SK-N-SH treated with all-trans-retinoic acid at 6 μM for 48 hours (cell line): ENCODE data around the gene EGFLAM.

Experiments used
- ATAC-seq: fragments of 200-7000 bp; cut with Tn5 transposase; 3 replicates; pipeline ENCODE4 v1.9.1; 2020; ENCODE audit warnings: mild to moderate bottlenecking, moderate library complexity
- ARNTL ChIP-seq: fragments of 450-650 bp; formaldehyde crosslinking; IDR thresholded peaks from 2 replicates; pipeline ENCODE4 v1.5.0; 2020; ENCODE audit warnings: low read depth, mild to moderate bottlenecking, moderate library complexity, borderline replicate concordance
- BACH2 ChIP-seq: fragments of 250-450 bp; sonication (Bioruptor Pico); IDR thresholded peaks from 2 replicates; pipeline ENCODE4 v1.9.0; 2021; ENCODE audit warnings: mild to moderate bottlenecking, borderline replicate concordance
- CREB5 ChIP-seq: fragments of 250-450 bp; sonication (Bioruptor Pico); IDR thresholded peaks from 2 replicates; pipeline ENCODE4 v1.5.1; 2020; ENCODE audit warnings: low read depth, mild to moderate bottlenecking, moderate library complexity
- CSDC2 ChIP-seq: fragments of 250-450 bp; sonication (Bioruptor Pico); IDR thresholded peaks from 2 replicates; pipeline ENCODE4 v1.5.0; 2020; ENCODE audit warnings: mild to moderate bottlenecking, moderate library complexity
- CSRNP3 ChIP-seq: fragments of 250-450 bp; sonication (Bioruptor Pico); IDR thresholded peaks from 2 replicates; pipeline ENCODE4 v1.5.1; 2021; ENCODE audit warnings: mild to moderate bottlenecking, moderate library complexity
- ESRRG ChIP-seq: fragments of 250-450 bp; sonication (Bioruptor Pico); IDR thresholded peaks from 2 replicates; pipeline ENCODE4 v1.6.1; 2021; ENCODE audit warnings: mild to moderate bottlenecking
- GLIS3 ChIP-seq: fragments of 250-450 bp; sonication (Bioruptor Pico); IDR thresholded peaks from 2 replicates; pipeline ENCODE4 v1.5.0; 2020; ENCODE audit warnings: mild to moderate bottlenecking, moderate library complexity
- ISL1 ChIP-seq: fragments of 250-450 bp; sonication (Bioruptor Pico); IDR thresholded peaks from 2 replicates; pipeline ENCODE4 v2.1.2; 2022; ENCODE audit warnings: mild to moderate bottlenecking, moderate library complexity
- OSR1 ChIP-seq: fragments of 250-450 bp; sonication (Bioruptor Pico); IDR thresholded peaks from 2 replicates; pipeline ENCODE4 v1.8.0; 2022; ENCODE audit warnings: moderate library complexity, mild to moderate bottlenecking, inconsistent platforms
- POU6F1 ChIP-seq: fragments of 250-450 bp; sonication (Bioruptor Pico); IDR thresholded peaks from 2 replicates; pipeline ENCODE4 v1.8.0; 2021; ENCODE audit warnings: low read depth, mild to moderate bottlenecking, moderate library complexity, borderline replicate concordance
- PPARA ChIP-seq: fragments of 250-450 bp; sonication (Bioruptor Pico); IDR thresholded peaks from 2 replicates; pipeline ENCODE4 v1.5.0; 2020; ENCODE audit warnings: mild to moderate bottlenecking, borderline replicate concordance
- RARB ChIP-seq: fragments of 250-450 bp; sonication (Bioruptor Pico); IDR thresholded peaks from 2 replicates; pipeline ENCODE4 v1.8.0; 2021; ENCODE audit warnings: mild to moderate bottlenecking, moderate library complexity
- SNAI2 ChIP-seq: fragments of 250-450 bp; sonication (Bioruptor Pico); IDR thresholded peaks from 2 replicates; pipeline ENCODE4 v1.5.0; 2020; ENCODE audit warnings: mild to moderate bottlenecking, moderate library complexity
- TCF4 ChIP-seq: fragments of 250-450 bp; sonication (Bioruptor Pico); IDR thresholded peaks from 2 replicates; pipeline ENCODE4 v1.8.0; 2021; ENCODE audit warnings: mild to moderate bottlenecking, moderate library complexity, borderline replicate concordance
- TOX ChIP-seq: fragments of 250-450 bp; sonication (Bioruptor Pico); IDR thresholded peaks from 2 replicates; pipeline ENCODE4 v1.8.0; 2021; ENCODE audit warnings: mild to moderate bottlenecking, moderate library complexity, borderline replicate concordance
- TSHZ2 ChIP-seq: fragments of 250-450 bp; sonication (Bioruptor Pico); IDR thresholded peaks from 2 replicates; pipeline ENCODE4 v1.5.0; 2020; ENCODE audit warnings: mild to moderate bottlenecking, moderate library complexity
- ZC3H10 ChIP-seq: fragments of 250-450 bp; sonication (Bioruptor Pico); IDR thresholded peaks from 2 replicates; pipeline ENCODE4 v1.5.1; 2021; ENCODE audit warnings: mild to moderate bottlenecking, moderate library complexity
- ZFP3 ChIP-seq: fragments of 250-450 bp; sonication (Bioruptor Pico); IDR thresholded peaks from 2 replicates; pipeline ENCODE4 v1.5.0; 2020; ENCODE audit warnings: mild to moderate bottlenecking, moderate library complexity
- ZFP30 ChIP-seq: fragments of 450-650 bp; formaldehyde crosslinking; IDR thresholded peaks from 2 replicates; pipeline ENCODE4 v1.5.0; 2022; ENCODE audit warnings: mild to moderate bottlenecking, moderate library complexity
- ZNF565 ChIP-seq: fragments of 450-650 bp; formaldehyde crosslinking; conservative IDR thresholded peaks from 2 replicates; pipeline ENCODE4 v1.5.0; 2020; ENCODE audit warnings: low read depth, mild to moderate bottlenecking, moderate library complexity
- ZNF70 ChIP-seq: fragments of 450-650 bp; formaldehyde crosslinking; IDR thresholded peaks from 2 replicates; pipeline ENCODE4 v1.5.0; 2020; ENCODE audit warnings: mild to moderate bottlenecking, moderate library complexity
- ZNF8 ChIP-seq: fragments of 450-650 bp; formaldehyde crosslinking; IDR thresholded peaks from 2 replicates; pipeline ENCODE4 v1.5.0; 2020; ENCODE audit warnings: mild to moderate bottlenecking, moderate library complexity

Gene EGFLAM

GRCh38 chr5:38370358-38371100, 112.2 kb downstream of the EGFLAM start (continued):
- no peak for TF ChIP-seq TSHZ2 (CRISPR knock-in tag)
- TF ChIP-seq ESRRG (CRISPR knock-in tag): no peak
- no peak for TF ChIP-seq OSR1 (CRISPR knock-in tag)
- TF ChIP-seq ZC3H10 (CRISPR knock-in tag): no peak
- TF ChIP-seq ISL1: no peak
- TF ChIP-seq ZNF70 (CRISPR knock-in tag): no peak
- TF ChIP-seq PPARA (CRISPR knock-in tag): no peak
- TF ChIP-seq, all 23 proteins: peak for 0

- no peak for TF ChIP-seq ZFP30 (CRISPR knock-in tag)
- TF ChIP-seq, all 23 proteins: peak for 0
- no peak for ATAC-seq
Observed at GRCh38 chr5:38371596-38371995, 113.2 kb downstream of the EGFLAM start.

- TF ChIP-seq CREB5 (CRISPR knock-in tag): no peak
- TF ChIP-seq TOX: no peak
- no peak for TF ChIP-seq CSRNP3
- no peak for TF ChIP-seq TCF4 (CRISPR knock-in tag)
- no peak for TF ChIP-seq ZNF565 (CRISPR knock-in tag)
- TF ChIP-seq ZFP30 (CRISPR knock-in tag): no peak
- no peak for TF ChIP-seq PPARA (CRISPR knock-in tag)
- TF ChIP-seq RARB: no peak
- no peak for TF ChIP-seq ZNF8 (CRISPR knock-in tag)
- TF ChIP-seq ZFP3 (CRISPR knock-in tag): no peak
- no peak for TF ChIP-seq SNAI2 (CRISPR knock-in tag)
- TF ChIP-seq BACH2: no peak
- TF ChIP-seq ESRRG (CRISPR knock-in tag): no peak
- no peak for TF ChIP-seq POU6F1 (CRISPR knock-in tag)
- no peak for TF ChIP-seq OSR1 (CRISPR knock-in tag)
- no peak for TF ChIP-seq ISL1
- TF ChIP-seq GLIS3 (CRISPR knock-in tag): no peak
- no peak for TF ChIP-seq CSDC2 (CRISPR knock-in tag)
- no peak for TF ChIP-seq ARNTL (CRISPR knock-in tag)
- no peak for TF ChIP-seq ZNF70 (CRISPR knock-in tag)
- no peak for ATAC-seq
Observed at GRCh38 chr5:38373743-38374142, 115.4 kb downstream of the EGFLAM start.

- no peak for TF ChIP-seq TOX
- TF ChIP-seq RARB: no peak
- TF ChIP-seq ZFP3 (CRISPR knock-in tag): no peak
- no peak for ATAC-seq
Observed at GRCh38 chr5:38375423-38375822, 117.1 kb downstream of the EGFLAM start.
